K562 (cell line): ENCODE data around the gene HOXB3. TPM values are rescaled to one million over a fixed set of nuclear protein-coding genes. Genes with fewer than 3 reads are reported as not detected.

Source experiments
- BRF1 ChIP-seq: IDR thresholded peaks from 3 replicates; pipeline ENCODE4 v1.6.1; 2011; ENCODE audit warnings: borderline replicate concordance, mild to moderate bottlenecking; ENCODE audit not compliant: insufficient read length; ENCODE audit errors: extremely low read depth
- CHD2 ChIP-seq: IDR thresholded peaks from 2 replicates; pipeline ENCODE4 v1.6.1; 2011; ENCODE audit warnings: low read depth, low read length
- E2F6 ChIP-seq, 2 experiments: IDR thresholded peaks; 2 replicates each; pipeline ENCODE4 v1.6.1; 2011; ENCODE audit warnings: borderline replicate concordance in 1 of 2, control low read depth in 1 of 2, low read depth in 1 of 2, low read length in 1 of 2, mild to moderate bottlenecking in 1 of 2, mixed read lengths in 1 of 2, moderate library complexity in 1 of 2; ENCODE audit not compliant: insufficient read depth in 1 of 2, insufficient read length in 1 of 2, poor library complexity in 1 of 2, severe bottlenecking in 1 of 2; ENCODE audit errors: extremely low read depth in 1 of 2
- KAT7 ChIP-seq: sonication (generic); formaldehyde crosslinking; IDR thresholded peaks from 2 replicates; pipeline ENCODE4 v1.8.0; 2022; ENCODE audit warnings: missing genetic modification reagents, mild to moderate bottlenecking, borderline replicate concordance
- MEF2D ChIP-seq: conservative IDR thresholded peaks from 2 replicates; pipeline ENCODE4 v1.6.1; 2016; ENCODE audit warnings: low read depth, missing genetic modification characterization, missing compliant biosample characterization
- NFIC ChIP-seq: fragments of 450-650 bp; IDR thresholded peaks from 2 replicates; pipeline ENCODE4 v1.6.1; 2017; ENCODE audit warnings: mild to moderate bottlenecking, inconsistent platforms
- NFYB ChIP-seq: IDR thresholded peaks from 2 replicates; pipeline ENCODE4 v1.6.1; 2011; ENCODE audit warnings: mild to moderate bottlenecking, moderate library complexity; ENCODE audit not compliant: insufficient read length; ENCODE audit errors: extremely low read depth
- POLR2H ChIP-seq: IDR thresholded peaks from 2 replicates; pipeline ENCODE4 v1.6.1; 2016; ENCODE audit warnings: missing genetic modification characterization, low read depth, mild to moderate bottlenecking, control low read depth, missing compliant biosample characterization, moderate library complexity
- REST ChIP-seq, 2 experiments: fragments of 450-650 bp; formaldehyde crosslinking in 1 of 2; IDR thresholded peaks; 2 replicates each; pipeline versions ENCODE4 v1.4.0 to v1.6.1; 2014 to 2020; ENCODE audit warnings: mild to moderate bottlenecking in 2 of 2, borderline replicate concordance in 1 of 2, low read depth in 1 of 2
- SRSF3 ChIP-seq: fragments of 200-400 bp; formaldehyde crosslinking; IDR thresholded peaks from 2 replicates; pipeline ENCODE4 v1.6.1; 2016; ENCODE audit warnings: mild to moderate bottlenecking, low read length, moderate library complexity; ENCODE audit not compliant: insufficient read depth
- THAP12 ChIP-seq: fragments of 250-450 bp; sonication (Bioruptor Pico); IDR thresholded peaks from 2 replicates; pipeline ENCODE4 v1.9.0; 2021; ENCODE audit warnings: mild to moderate bottlenecking, inconsistent platforms
- ZFX ChIP-seq: sonication (generic); formaldehyde crosslinking; IDR thresholded peaks from 2 replicates; pipeline ENCODE4 v1.8.0; 2022; ENCODE audit warnings: mild to moderate bottlenecking, missing genetic modification reagents, moderate library complexity
- ZKSCAN8 ChIP-seq: fragments of 200-800 bp; sonication (Bioruptor generic); IDR thresholded peaks from 2 replicates; pipeline ENCODE4 v1.6.1; 2016; ENCODE audit warnings: missing genetic modification characterization, missing compliant biosample characterization
- polyA plus RNA-seq, 8 experiments: library from polyadenylated mRNA; depleted of rRNA in 4 of 8; stranded (reverse) in 5 of 8; unstranded in 3 of 8; fragments of >200 nt; fragmentation: Nextera tagmentation in 2 of 8; fragmentation: Illumina TruSeq in 1 of 8; extraction: Ambion mirVana in 2 of 8; extraction: Trizol in 1 of 8; gene quantifications; 2 replicates each; pipeline versions ENCODE4 v1.2.1 to v1.2.3, GENCODE V29; 2011 to 2014; ENCODE audit warnings: inconsistent platforms in 1 of 8, missing spikeins in 1 of 8
- total RNA-seq, 7 experiments: library from RNA; depleted of rRNA in 6 of 7; stranded (reverse); fragments of >200 nt in 6 of 7; fragmentation: Illumina TruSeq in 2 of 7; extraction: Trizol in 2 of 7; gene quantifications; 2 replicates each; pipeline versions ENCODE4 v1.2.1 to v1.2.3, GENCODE V29; 2011 to 2021; ENCODE audit warnings: low replicate concordance in 1 of 7

Gene HOXB3
- total and polyA plus RNA-seq, 9 of the 15 experiments (the other 6 are each of a cell fraction or from before 2014, with no cell fraction given): 2.4 to 41.3 (median 20.2) TPM

DNA sequence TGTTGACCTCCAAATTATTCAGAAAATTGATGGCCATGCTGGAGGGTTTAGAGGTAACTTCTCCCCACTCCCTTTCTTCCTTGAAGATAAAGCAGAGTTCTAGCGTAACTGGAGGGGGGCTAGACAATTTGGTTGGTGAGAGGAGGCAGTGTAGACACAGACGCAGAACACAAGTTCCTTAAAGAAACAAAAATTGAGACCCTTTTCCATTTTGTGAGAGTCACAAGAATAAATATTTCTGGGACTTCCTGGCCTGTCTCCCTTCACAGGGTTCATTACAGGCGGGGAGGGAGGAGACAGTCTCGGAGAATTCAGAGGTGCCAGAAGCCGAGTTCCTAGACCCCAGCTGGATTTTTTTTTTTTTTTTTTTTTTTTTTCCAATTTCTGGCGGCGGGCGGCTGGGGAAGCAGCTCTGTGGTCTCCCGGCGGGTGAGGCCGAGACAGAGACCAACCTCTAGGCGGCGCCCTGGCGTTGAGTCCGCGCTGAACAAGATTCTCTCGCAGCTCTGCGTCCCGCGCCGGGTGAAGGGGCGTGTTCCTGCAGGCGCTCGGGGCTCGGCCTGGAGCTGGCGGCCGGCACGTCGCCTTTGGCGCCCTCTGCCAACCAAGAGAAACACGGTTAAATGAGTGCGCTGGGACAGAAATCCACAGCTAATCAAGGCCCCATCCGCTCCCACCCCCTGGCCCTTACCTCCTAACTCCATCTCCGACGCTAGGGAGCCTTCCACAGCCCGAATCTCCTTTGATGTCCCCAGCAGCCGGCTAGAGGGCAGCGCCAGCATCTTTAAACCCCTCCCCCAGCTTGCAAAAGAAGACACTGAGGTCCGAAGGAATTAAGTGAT is 46.4 kb upstream of the HOXB3 start (continued):
- TF ChIP-seq NFYB: no peak
- 0 out of 2 replicates have a peak, but pooled peaks have one; percentile 25 for TF ChIP-seq CHD2
- peak; percentile 81 for TF ChIP-seq ZFX
- 0 out of 2 replicates have a peak, but pooled peaks have one; percentile 45 for TF ChIP-seq THAP12
- TF ChIP-seq ZKSCAN8 (CRISPR knock-in tag): no peak
- TF ChIP-seq E2F6 (IDR thresholded peaks at IDR 0.05; ENCODE audit: borderline replicate concordance in 1 of 2, extremely low read depth in 1 of 2, insufficient read depth in 1 of 2, insufficient read length in 1 of 2, low read depth in 1 of 2, low read length in 1 of 2, poor library complexity in 1 of 2, severe bottlenecking in 1 of 2): peak; percentile 35 to 89
- TF ChIP-seq MEF2D (tag): no peak
- no peak for TF ChIP-seq POLR2H (tag)
- TF ChIP-seq REST (IDR thresholded peaks at IDR 0.05; ENCODE audit: borderline replicate concordance): peak; percentile 55
- no peak for TF ChIP-seq REST (CRISPR knock-in tag; IDR thresholded peaks at IDR 0.05; ENCODE audit: low read depth)
- TF ChIP-seq SRSF3: no peak
- no peak for TF ChIP-seq NFIC
- 0 out of 2 replicates have a peak, but pooled peaks have one; percentile 66 for TF ChIP-seq KAT7
- no peak for TF ChIP-seq BRF1
